Mesothelial cell of epicardium (in vitro differentiated cells): Measurements from ENCODE around the gene COX6B2. TPM values are rescaled to one million over a fixed set of nuclear protein-coding genes. Genes with fewer than 3 reads are reported as not detected.

ENCODE experiments used
- DNase-seq, 2 experiments: peaks; one replicate each; pipeline ENCODE4 v3.0.0; 2021; ENCODE audit warnings: low spot score in 2 of 2; ENCODE audit not compliant: unreplicated experiment in 2 of 2
- H3K27ac Mint-ChIP-seq: 2 replicates; pipeline ENCODE4 v1.8.0; 2021; ENCODE audit warnings: mixed read lengths
- H3K27me3 Mint-ChIP-seq: 2 replicates; pipeline ENCODE4 v1.8.0; 2021; ENCODE audit warnings: low read depth, mixed read lengths
- H3K36me3 Mint-ChIP-seq: 2 replicates; pipeline ENCODE4 v1.8.0; 2021; ENCODE audit warnings: mixed read lengths
- H3K4me1 Mint-ChIP-seq: 2 replicates; pipeline ENCODE4 v1.8.0; 2021; ENCODE audit warnings: mixed read lengths
- H3K4me3 Mint-ChIP-seq: 2 replicates; pipeline ENCODE4 v1.8.0; 2021; ENCODE audit warnings: mild to moderate bottlenecking, moderate library complexity, mixed read lengths
- H3K9me3 Mint-ChIP-seq: 2 replicates; pipeline ENCODE4 v1.8.0; 2021; ENCODE audit warnings: mixed read lengths
- total RNA-seq: library from RNA; stranded (reverse); gene quantifications from 3 replicates; pipeline ENCODE4 v1.2.1, GENCODE V29; 2021
- TF ChIP-seq, protein P1 (sequence below): fragments of 200-600 bp; sonication (generic); IDR thresholded peaks from one replicate; pipeline ENCODE4 v1.5.0; 2021; ENCODE audit warnings: antibody characterized with exemption; ENCODE audit not compliant: unreplicated experiment

The COX6B2 gene
- total RNA-seq, 1 donor from 2014 or later = 11.5 TPM

DNA sequence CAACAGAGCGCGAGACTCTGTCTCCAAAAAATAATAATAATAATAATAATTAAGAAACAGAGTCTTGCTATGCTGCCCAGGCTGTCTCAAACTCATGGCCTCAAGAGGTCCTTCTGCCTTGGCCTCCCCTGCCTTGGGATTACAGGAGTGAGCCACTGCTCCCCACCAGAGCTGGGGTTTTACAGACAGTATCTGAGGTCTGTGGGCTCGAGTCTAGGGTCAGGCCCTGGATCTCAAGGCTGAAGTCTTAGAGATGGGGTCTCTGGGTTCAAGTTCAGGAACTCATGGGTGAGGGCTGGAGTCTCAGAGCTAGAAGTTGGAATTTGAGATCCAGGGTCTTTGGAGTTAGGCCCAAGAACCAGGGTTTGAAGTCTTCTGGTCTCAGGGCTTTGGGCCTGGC, 12.3 kb upstream of the COX6B2 start:
- H3K27ac Mint-ChIP-seq = no peak overlapping the region

DNA sequence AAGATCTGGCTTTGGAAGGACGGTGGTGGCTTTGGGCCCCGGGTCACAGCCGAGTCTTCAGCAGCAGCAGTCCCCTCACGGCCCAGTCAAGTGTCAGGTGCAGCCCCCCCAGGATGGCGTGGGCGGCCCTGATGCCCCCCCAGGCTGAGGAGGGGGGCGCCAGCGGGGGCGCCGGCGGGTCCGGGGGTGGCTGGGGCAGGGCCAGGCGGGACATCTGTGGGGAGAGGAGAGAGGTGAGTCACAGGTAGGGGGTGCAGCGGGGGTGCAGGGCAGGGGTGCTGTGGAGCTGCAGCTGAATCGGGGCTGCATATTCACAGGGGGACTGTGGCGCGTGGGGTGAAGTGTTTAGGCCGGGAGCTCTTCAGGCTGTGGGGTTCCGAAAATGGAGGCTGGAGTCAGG, 11.4 kb upstream of the COX6B2 start:
- peaks cover 18% of the 10 kb centered on the region for H3K27me3 Mint-ChIP-seq
- peaks cover 2% of the 10 kb centered on the region for H3K36me3 Mint-ChIP-seq
- no peak overlapping the region for H3K4me3 Mint-ChIP-seq
- TF ChIP-seq, protein P1, sequence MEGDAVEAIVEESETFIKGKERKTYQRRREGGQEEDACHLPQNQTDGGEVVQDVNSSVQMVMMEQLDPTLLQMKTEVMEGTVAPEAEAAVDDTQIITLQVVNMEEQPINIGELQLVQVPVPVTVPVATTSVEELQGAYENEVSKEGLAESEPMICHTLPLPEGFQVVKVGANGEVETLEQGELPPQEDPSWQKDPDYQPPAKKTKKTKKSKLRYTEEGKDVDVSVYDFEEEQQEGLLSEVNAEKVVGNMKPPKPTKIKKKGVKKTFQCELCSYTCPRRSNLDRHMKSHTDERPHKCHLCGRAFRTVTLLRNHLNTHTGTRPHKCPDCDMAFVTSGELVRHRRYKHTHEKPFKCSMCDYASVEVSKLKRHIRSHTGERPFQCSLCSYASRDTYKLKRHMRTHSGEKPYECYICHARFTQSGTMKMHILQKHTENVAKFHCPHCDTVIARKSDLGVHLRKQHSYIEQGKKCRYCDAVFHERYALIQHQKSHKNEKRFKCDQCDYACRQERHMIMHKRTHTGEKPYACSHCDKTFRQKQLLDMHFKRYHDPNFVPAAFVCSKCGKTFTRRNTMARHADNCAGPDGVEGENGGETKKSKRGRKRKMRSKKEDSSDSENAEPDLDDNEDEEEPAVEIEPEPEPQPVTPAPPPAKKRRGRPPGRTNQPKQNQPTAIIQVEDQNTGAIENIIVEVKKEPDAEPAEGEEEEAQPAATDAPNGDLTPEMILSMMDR = no peak
- H3K27ac Mint-ChIP-seq = no peak overlapping the region
- no peaks in the 10 kb centered on the region for H3K9me3 Mint-ChIP-seq
- peaks cover 15% of the 10 kb centered on the region for H3K4me1 Mint-ChIP-seq
- DNase-seq = no peak

More for the DNA sequence above, 12.3 kb upstream of the COX6B2 start:
- Mint-ChIP-seq H3K27me3 (peaks cover 27% of the 10 kb centered on the region), H3K4me3 (no peak overlapping the region), H3K4me1 (peaks cover 17% of the 10 kb centered on the region), H3K36me3 (peaks cover 2% of the 10 kb centered on the region), H3K9me3 (no peaks in the 10 kb centered on the region)
- no peak for DNase-seq
- TF ChIP-seq, protein P1 = no peak

DNA sequence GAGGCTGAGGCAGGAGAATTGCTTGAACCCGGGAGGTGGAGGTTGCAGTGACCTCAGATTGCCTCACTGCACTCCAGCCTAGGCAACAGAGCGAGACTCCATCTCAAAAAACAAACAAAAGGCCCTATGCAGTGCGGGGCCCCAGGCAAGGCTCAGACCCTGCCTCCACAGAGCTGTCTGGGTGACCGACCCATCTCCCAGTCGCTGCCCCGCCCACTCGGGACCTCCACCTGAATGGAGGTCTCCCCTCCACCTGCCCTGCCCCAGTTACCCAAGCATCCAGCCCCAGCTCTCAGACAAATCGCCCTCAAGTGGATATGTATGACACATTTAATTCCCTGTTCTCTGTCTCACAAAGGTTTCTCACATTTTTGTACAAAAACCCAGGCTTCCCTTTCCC, 10.7 kb upstream of the COX6B2 start:
- Mint-ChIP-seq H3K27me3 (peaks cover 12% of the 10 kb centered on the region), H3K4me3 (no peak overlapping the region)
- TF ChIP-seq, protein P1 = no peak

DNA sequence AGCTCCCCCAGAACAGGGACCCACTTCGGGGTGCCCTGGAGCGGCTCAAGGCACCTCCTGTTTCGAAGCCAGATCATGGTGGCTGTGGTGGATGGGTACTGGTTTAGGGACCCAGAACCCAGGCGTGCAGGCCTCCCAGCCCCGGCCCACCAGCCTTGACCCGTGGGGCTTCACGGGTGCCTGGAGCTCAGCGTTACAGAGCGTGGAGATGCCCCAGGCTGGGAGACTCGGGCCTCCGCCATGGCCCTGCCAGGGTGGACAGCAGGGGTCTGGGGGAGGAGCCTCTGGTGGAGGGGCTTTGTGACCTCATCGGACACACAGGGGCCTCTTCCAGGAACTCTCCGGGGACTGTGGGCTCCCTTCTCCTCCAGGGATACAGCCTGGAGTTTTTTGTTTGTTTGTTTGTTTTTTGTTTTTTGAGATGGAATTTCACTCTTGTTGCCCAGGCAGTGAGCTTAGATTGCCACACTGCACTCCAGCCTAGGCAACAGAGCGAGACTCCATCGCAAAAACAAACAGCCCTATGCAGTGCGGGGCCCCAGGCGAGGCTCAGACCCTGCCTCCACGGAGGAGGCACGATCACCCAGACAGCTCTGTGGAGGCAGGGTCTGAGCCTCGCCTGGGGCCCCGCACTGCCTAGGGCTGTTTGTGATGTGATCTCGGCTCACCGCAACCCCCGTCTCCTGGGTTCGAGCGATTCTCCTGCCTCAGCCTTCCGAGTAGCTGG, 8.6 kb upstream of the COX6B2 start, which contains the start of gene GARIN5B:
GARIN5B (minus strand) TSS at position 271 of the 727 bp plus-strand sequence; CDS start at position 77, 194 bp downstream.
- no peak within 1 kb of the TSS for H3K4me3 Mint-ChIP-seq
- peaks cover 6% of the 10 kb centered on the region for H3K27me3 Mint-ChIP-seq
- H3K9me3 Mint-ChIP-seq = no peaks in the 10 kb centered on the region
- peaks cover 2% of the 10 kb centered on the region for H3K36me3 Mint-ChIP-seq
- DNase-seq = no peak
- TF ChIP-seq, protein P1 = no peak
- peaks cover 3% of the 10 kb centered on the region for H3K4me1 Mint-ChIP-seq
- peak within 1 kb of the TSS; percentile 4 for H3K27ac Mint-ChIP-seq

More for the DNA sequence above, 10.7 kb upstream of the COX6B2 start:
- Mint-ChIP-seq H3K36me3 (peaks cover 2% of the 10 kb centered on the region), H3K27ac (no peak overlapping the region), H3K9me3 (no peaks in the 10 kb centered on the region), H3K4me1 (peaks cover 8% of the 10 kb centered on the region)
- DNase-seq = no peak

DNA sequence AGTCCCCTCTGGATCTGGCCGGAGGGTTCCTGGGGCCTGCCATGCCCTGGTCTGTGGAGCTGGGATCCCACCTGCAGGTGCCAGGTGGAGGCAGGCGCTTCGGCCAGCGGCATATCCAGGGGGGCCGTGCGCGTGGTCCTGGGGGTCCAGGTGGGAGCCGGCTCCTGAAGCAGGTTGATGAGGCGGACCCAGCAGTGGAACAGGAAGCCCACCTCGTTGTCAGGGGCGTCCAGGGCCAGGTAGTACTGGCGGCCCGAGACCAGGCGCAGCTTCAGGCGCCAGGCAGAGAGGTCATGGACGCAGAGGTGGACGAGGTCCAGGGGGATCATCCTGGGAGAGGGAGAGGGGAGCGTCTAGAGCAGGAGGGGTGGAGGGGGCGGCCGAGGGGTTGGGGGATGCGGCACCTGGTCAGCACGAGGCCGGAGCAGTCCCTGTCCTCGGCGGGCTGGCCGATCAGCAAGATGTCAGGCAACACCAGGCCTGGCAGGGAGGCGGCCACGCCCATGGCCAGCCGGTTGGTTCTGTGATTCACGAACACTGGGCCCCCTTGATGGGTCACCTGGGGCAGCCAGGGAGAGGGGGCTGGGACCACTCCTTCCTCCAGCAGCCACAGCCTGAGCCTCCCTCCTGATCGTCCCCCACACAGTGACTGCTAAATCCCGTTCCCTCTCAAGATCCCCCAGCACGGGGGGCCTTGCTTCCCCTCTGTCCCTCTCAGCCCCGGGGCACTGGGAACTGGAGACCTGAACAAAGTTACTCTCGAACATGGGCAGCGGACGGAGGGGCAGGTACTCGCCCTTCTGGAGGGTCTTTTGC, 7.9 kb upstream of the COX6B2 start:
- TF ChIP-seq, protein P1 = no peak
- peaks cover 2% of the 10 kb centered on the region for H3K36me3 Mint-ChIP-seq
- no peaks in the 10 kb centered on the region for H3K9me3 Mint-ChIP-seq
- H3K27ac Mint-ChIP-seq = no peak overlapping the region
- no peak for DNase-seq
- no peak overlapping the region for H3K4me3 Mint-ChIP-seq
- H3K27me3 Mint-ChIP-seq = peaks cover 10% of the 10 kb centered on the region
- peaks cover 3% of the 10 kb centered on the region for H3K4me1 Mint-ChIP-seq
